HEK293T (cell line): ENCODE measurements around the gene RBMX.
A peak's percentile ranks its signal among the peaks of the same experiment; 100 is the strongest.
"Not testable (repeated sequence)": the region's sequence is repeated elsewhere in the genome, so short reads cannot be mapped to it uniquely, and the experiment has no call there.

Experiments used
- CTCF ChIA-PET: fragments of 350-600 bp; formaldehyde crosslinking; extraction: SDS; loops from one replicate; lab custom pipeline; 2021; ENCODE audit warnings: antibody characterized with exemption, inconsistent platforms; lab: Yijun Ruan, JAX
- POLR2A ChIA-PET: fragments of 350-600 bp; formaldehyde crosslinking; extraction: SDS; loops from one replicate; lab custom pipeline; 2020; ENCODE audit warnings: antibody characterized with exemption, inconsistent platforms; lab: Yijun Ruan, JAX
- DNase-seq: peaks from one replicate; pipeline ENCODE4 v3.0.0; 2012; ENCODE audit warnings: mixed read lengths; ENCODE audit errors: extremely low spot score
- ARNT ChIP-seq: fragments of 450-650 bp; IDR thresholded peaks from 2 replicates; pipeline ENCODE4 v1.6.1; 2017; ENCODE audit warnings: mild to moderate bottlenecking
- BHLHE40 ChIP-seq: fragments of 450-650 bp; IDR thresholded peaks from 2 replicates; pipeline ENCODE4 v1.6.1; 2016; ENCODE audit warnings: mild to moderate bottlenecking, moderate library complexity, borderline replicate concordance
- CTBP1 ChIP-seq: fragments of 450-650 bp; IDR thresholded peaks from 2 replicates; pipeline ENCODE4 v1.6.1; 2016; ENCODE audit warnings: borderline replicate concordance
- ELF4 ChIP-seq: fragments of 450-650 bp; IDR thresholded peaks from 2 replicates; pipeline ENCODE4 v1.6.1; 2017; ENCODE audit warnings: antibody characterized with exemption
- FOXA1 ChIP-seq: fragments of 450-650 bp; IDR thresholded peaks from 2 replicates; pipeline ENCODE4 v1.6.1; 2016; ENCODE audit warnings: mild to moderate bottlenecking
- FOXK2 ChIP-seq: fragments of 450-650 bp; IDR thresholded peaks from 2 replicates; pipeline ENCODE4 v1.6.1; 2016; ENCODE audit warnings: mild to moderate bottlenecking
- FOXM1 ChIP-seq: fragments of 450-650 bp; IDR thresholded peaks from 2 replicates; pipeline ENCODE4 v1.6.1; 2017; ENCODE audit warnings: mild to moderate bottlenecking, borderline replicate concordance
- HDGF ChIP-seq: fragments of 450-650 bp; IDR thresholded peaks from 2 replicates; pipeline ENCODE4 v1.6.1; 2017; ENCODE audit warnings: antibody characterized with exemption, borderline replicate concordance
- L3MBTL2 ChIP-seq: fragments of 450-650 bp; conservative IDR thresholded peaks from 2 replicates; pipeline ENCODE4 v1.6.1; 2016; ENCODE audit warnings: mild to moderate bottlenecking
- LEF1 ChIP-seq: fragments of 450-650 bp; IDR thresholded peaks from 2 replicates; pipeline ENCODE4 v1.6.1; 2017; ENCODE audit warnings: mild to moderate bottlenecking, borderline replicate concordance
- NFRKB ChIP-seq: fragments of 450-650 bp; IDR thresholded peaks from 2 replicates; pipeline ENCODE4 v1.6.1; 2016; ENCODE audit warnings: mild to moderate bottlenecking, moderate library complexity
- SP1 ChIP-seq: fragments of 450-650 bp; IDR thresholded peaks from 2 replicates; pipeline ENCODE4 v1.6.1; 2017
- SUZ12 ChIP-seq: fragments of 450-650 bp; IDR thresholded peaks from 2 replicates; pipeline ENCODE4 v1.6.1; 2016; ENCODE audit warnings: mild to moderate bottlenecking
- TARDBP ChIP-seq: fragments of 450-650 bp; IDR thresholded peaks from 2 replicates; pipeline ENCODE4 v1.6.1; 2016
- ZNF384 ChIP-seq: fragments of 450-650 bp; IDR thresholded peaks from 2 replicates; pipeline ENCODE4 v1.6.1; 2016
- TF ChIP-seq, protein P1 (sequence below): fragments of 450-650 bp; IDR thresholded peaks from 2 replicates; pipeline ENCODE4 v1.6.1; 2016

RBMX gene

DNA sequence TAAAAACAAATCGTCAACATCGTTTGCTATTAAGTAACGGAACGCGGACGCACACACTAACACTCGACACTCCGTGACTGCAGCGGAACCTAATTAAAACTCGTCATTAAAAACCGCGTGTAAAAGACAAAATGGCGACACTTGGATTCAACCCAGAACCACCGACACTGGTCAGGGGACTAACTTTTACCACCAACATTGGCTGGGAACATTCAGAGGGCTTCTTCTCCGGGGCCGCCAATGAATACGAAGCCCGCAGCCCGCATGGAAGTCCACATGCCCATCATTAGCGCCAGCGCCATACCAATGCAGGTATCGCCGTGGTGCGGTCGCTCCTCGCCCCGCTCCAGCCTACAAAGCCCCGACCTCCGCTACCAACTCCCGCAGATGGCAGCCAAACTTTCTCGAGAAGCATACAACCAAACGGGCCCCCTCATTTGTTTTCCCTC is 498 bp downstream of the RBMX start:
- ChIA-PET POLR2A (interaction anchor here (0.9 to 2.4 kb wide), 18 partner anchors 9 to 128 kb away, joined by 3 to 21 read pairs (median 6); no protein-coding TSS in a partner anchor), CTCF (no interaction called here)
- no peak for TF ChIP-seq ELF4
- no peak for TF ChIP-seq FOXK2
- no peak for TF ChIP-seq LEF1
- TF ChIP-seq SP1: no peak
- no peak for TF ChIP-seq SUZ12
- TF ChIP-seq CTBP1: no peak
- TF ChIP-seq NFRKB: no peak
- no peak for TF ChIP-seq BHLHE40
- TF ChIP-seq ZNF384: no peak
- no peak for TF ChIP-seq ARNT
- TF ChIP-seq, protein P1, sequence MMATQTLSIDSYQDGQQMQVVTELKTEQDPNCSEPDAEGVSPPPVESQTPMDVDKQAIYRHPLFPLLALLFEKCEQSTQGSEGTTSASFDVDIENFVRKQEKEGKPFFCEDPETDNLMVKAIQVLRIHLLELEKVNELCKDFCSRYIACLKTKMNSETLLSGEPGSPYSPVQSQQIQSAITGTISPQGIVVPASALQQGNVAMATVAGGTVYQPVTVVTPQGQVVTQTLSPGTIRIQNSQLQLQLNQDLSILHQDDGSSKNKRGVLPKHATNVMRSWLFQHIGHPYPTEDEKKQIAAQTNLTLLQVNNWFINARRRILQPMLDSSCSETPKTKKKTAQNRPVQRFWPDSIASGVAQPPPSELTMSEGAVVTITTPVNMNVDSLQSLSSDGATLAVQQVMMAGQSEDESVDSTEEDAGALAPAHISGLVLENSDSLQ: no peak
- no peak for TF ChIP-seq L3MBTL2
- no peak for TF ChIP-seq FOXA1
- TF ChIP-seq HDGF: no peak
- TF ChIP-seq FOXM1: no peak
- no peak for DNase-seq

DNA sequence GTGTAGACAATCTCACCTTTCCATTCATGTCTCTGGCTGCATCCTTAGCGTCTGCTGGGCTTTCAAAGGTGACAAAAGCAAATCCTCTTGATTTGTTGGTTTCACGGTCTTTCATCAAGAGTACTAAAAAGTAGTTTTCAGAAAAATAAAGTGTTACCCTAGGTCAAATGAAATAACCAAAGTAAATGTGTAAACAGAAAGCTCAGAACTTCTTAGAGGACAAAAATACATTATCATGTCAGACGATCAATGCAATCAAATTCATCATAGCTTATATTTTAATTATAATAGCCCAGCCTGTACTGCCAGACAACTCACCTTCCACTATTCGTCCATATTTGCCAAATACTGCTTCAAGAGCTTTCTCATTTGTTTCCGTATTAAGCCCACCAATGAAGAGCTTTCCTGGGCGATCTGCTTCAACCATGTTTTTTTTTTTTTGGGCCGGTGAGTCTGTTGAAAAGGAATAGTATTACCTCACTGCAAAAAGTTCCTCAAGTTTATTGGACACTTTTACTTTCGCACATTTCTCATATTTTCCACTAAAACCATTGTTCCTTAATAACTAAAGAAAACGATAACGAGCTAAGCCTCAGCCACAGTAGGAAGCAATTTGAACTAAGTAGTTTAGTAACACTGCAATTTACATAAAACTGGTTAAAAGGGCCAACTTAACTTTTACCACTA is 1.4 kb downstream of the RBMX start:
- no peak for DNase-seq
- no peak for TF ChIP-seq TARDBP
- TF ChIP-seq ZNF384: peak; percentile 85
- ChIA-PET CTCF (interaction anchor here (0.7 kb wide), 1 partner anchor 69 kb away, joined by 4 read pairs; no protein-coding TSS in a partner anchor), POLR2A (interaction anchor here (0.8 to 2.4 kb wide), 3 partner anchors 8 to 534 kb away, joined by 3 to 20 read pairs (median 3); no protein-coding TSS in a partner anchor)

DNA sequence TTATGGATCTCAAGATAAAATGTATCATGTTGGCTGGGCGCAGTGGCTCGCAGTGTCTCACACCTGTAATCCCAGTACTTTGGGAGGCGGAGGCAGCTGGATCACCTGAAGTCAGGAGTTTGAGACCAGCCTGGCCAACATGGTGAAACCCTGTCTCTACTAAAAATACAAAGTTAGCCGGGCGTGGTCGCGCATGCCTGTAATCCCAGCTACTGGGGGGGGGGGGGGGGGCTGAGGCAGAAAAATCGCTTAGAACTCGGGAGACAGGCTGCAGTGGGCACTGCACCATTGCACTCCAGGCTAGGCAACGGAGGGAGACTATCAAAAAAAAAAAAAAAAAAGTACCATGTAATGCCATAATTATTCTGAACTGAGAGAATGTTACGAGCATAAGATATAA is 2.1 kb downstream of the RBMX start:
- POLR2A ChIA-PET: interaction anchor here (1.3 kb wide), 1 partner anchor 32 kb away, joined by 3 read pairs; no protein-coding TSS in a partner anchor

DNA sequence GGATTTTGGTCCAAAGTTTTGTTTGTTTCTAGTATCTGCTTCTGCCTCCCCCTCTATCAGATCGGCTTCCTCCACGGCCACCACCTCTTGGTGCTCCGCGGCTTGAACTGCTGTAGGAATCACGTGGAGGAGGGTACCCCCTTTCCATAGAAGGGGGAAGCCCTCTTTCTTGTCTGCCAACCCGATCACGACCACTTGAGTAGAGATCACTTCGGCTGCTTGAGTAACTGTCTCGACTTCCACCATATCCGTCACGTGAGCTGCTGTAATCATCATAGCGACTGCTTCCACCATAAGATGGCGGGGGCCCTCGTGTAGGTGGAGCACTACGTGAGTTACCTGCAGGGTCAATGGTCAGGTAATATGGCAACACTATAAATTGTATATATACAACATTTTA is 6.4 kb downstream of the RBMX start:
- CTCF ChIA-PET, POLR2A ChIA-PET: not testable (repeated sequence)

More for the DNA sequence above, 2.1 kb downstream of the RBMX start:
- DNase-seq: no peak
- TF ChIP-seq CTBP1 (no peak), SUZ12 (no peak), FOXK2 (no peak), TARDBP (no peak), LEF1 (no peak), ZNF384 (0 out of 2 replicates have a peak, but pooled peaks have one; percentile 12), L3MBTL2 (no peak)
- CTCF ChIA-PET: no interaction called here

DNA sequence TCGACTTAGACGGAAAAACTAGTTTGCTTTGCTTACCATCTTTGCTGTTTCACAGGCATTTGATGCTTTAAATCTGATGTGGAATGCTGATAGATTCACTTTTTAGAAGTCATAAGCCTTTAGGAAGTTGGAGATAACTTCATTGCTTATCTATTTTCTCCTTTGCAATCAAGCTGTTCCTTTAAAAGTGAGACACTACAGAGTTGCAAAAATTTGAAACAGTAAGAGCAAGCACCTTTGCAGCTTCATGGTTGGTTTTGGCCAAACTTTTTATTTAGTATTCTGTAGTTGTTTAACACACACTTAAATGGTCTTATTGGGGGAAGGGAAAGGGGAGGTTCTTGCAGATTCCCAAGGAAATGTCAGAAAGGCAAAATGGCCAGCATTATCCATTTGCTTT is 7.3 kb downstream of the RBMX start:
- POLR2A ChIA-PET, DNase-seq, CTCF ChIA-PET: not testable (repeated sequence)

More for the DNA sequence above, 6.4 kb downstream of the RBMX start:
- DNase-seq: not testable (repeated sequence)

DNA sequence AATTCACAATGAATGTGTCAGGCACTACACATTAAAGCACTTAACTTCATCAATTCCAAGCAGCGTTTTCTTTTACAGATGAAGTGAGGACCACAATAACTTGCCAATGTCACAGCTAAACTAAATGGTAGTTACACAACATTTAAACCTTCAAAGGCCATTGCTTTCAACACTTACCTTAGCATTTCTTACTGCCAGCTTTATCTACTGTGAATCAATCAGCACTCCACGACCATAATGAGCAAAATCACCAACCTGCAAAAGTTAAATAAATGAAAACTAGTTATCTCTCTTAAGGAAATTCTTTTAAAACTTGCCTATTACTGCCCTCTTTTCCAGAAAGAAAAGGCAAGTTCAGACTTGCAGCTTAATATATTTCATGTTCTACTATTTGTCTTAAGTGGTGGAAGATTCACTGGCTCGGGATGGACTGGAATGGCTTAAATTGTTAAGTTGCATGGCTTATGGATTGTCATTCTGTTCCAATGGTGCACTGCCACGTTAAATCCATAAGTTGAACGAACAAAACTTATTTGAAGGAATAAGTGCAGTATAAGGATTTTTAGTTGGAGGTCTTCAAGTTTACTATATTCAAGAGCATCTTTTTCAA is 8.3 kb downstream of the RBMX start:
- ChIA-PET POLR2A (interaction anchor here (1.0 to 2.1 kb wide), 2 partner anchors 8 to 10 kb away, joined by 3 to 20 read pairs; partner anchors contain the start of gene RBMX), CTCF (no interaction called here)
- TF ChIP-seq CTBP1 (no peak), FOXK2 (no peak), ARNT (no peak), FOXA1 (no peak), SP1 (no peak), ZNF384 (no peak), HDGF (no peak), BHLHE40 (no peak), ELF4 (no peak; the same call in 1 of the 2 replicates)
- TF ChIP-seq, protein P1: no peak
- no peak for DNase-seq

DNA sequence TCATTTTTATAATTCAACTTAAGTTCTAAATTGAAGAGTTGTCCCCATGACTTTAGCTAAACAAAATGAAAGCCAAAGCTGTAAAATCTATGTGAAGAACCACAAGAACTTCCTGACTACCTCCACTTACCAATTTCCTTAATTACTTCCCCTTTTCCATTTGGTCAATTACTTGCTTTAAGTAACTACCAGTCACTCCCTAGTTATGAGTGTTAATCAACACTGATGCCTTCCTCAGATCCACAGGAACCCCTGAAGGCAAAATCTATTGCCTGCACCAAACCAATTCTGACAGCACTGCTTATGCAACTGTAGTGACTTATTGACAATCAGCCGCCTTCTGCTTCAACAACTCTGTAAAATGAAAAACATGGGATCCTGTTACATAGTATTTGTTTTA is 10.5 kb downstream of the RBMX start:
- ChIA-PET POLR2A (interaction anchor here (1.0 kb wide), 1 partner anchor 11 kb away, joined by 3 read pairs; the partner anchor contains the start of gene RBMX), CTCF (no interaction called here)
- TF ChIP-seq CTBP1 (no peak), FOXK2 (no peak), ARNT (no peak), ZNF384 (no peak), FOXA1 (no peak), L3MBTL2 (no peak), ELF4 (no peak), HDGF (no peak), SP1 (no peak), NFRKB (no peak), BHLHE40 (no peak), LEF1 (no peak), SUZ12 (no peak), FOXM1 (no peak), TARDBP (no peak)
- TF ChIP-seq, protein P1: no peak
- DNase-seq: no peak
